ENCODE data around the gene RPS26. TPM values are rescaled to one million over a fixed set of nuclear protein-coding genes. Genes with fewer than 3 reads are reported as not detected.

Gene RPS26
- total RNA-seq, 2 experiments from 2014 or later: 74.6 to 600 TPM

GRCh38 chr12:56007564-56008559 lies 33.9 kb upstream of the RPS26 start:
- Histone ChIP-seq H2AFZ (ENCODE audit: low read length) (peak overlapping the region; percentile 97), H3K4me2 (ENCODE audit: low read length) (peak overlapping the region; percentile 83), H3K9me3 (ENCODE audit: low read length) (no peaks in the 10 kb centered on the region), H3K79me2 (ENCODE audit: insufficient read depth, low read depth, low read length) (no peaks in the 10 kb centered on the region), H3K4me3 (ENCODE audit: low read depth, low read length, poor library complexity, severe bottlenecking) (peak overlapping the region; percentile 77), H3K27ac (ENCODE audit: low read depth, low read length, poor library complexity, severe bottlenecking) (peak overlapping the region; percentile 66), H3K36me3 (ENCODE audit: insufficient read depth, low read length) (no peaks in the 10 kb centered on the region), H3K9me2 (ENCODE audit: insufficient read depth, low read length) (no peaks in the 10 kb centered on the region), H3K4me1 (ENCODE audit: insufficient read depth, low read length, poor library complexity, severe bottlenecking) (peaks cover 9% of the 10 kb centered on the region), H4K20me1 (ENCODE audit: insufficient read depth, low read length) (no peaks in the 10 kb centered on the region)
- intact Hi-C loops (cut with micrococcal nuclease; ENCODE audit: unreplicated experiment): no loop called here
- CTCF ChIA-PET (ENCODE audit: unreplicated experiment): no interaction called here
- TF ChIP-seq CTCF (conservative IDR thresholded peaks at IDR 0.05; ENCODE audit: low read length): no peak
- TF ChIP-seq EZH2phosphoT487 (IDR thresholded peaks at IDR 0.05; ENCODE audit: borderline replicate concordance, low read depth, low read length): no peak
- POLR2A ChIA-PET: interaction anchor here (0.6 to 1.0 kb wide), 9 partner anchors 12 to 291 kb away, joined by 3 to 11 read pairs (median 4); partner anchors contain the start of genes DNAJC14 and RAB5B
- DNase-seq (ENCODE audit: low spot score): peak; percentile 76
- BruUV-seq (replicated peaks): no TSS peak

- H3K4me1 ChIP-seq (ENCODE audit: insufficient read depth, low read length, poor library complexity, severe bottlenecking): peaks cover 9% of the 10 kb centered on the region
- no peaks in the 10 kb centered on the region for H3K79me2 ChIP-seq (ENCODE audit: insufficient read depth, low read depth, low read length)
- H4K20me1 ChIP-seq (ENCODE audit: insufficient read depth, low read length): no peaks in the 10 kb centered on the region
- ChIA-PET CTCF (ENCODE audit: unreplicated experiment) (no interaction called here), POLR2A (interaction anchor here (0.6 to 1.0 kb wide), 4 partner anchors 62 to 365 kb away, joined by 3 to 5 read pairs (median 4); no protein-coding TSS in a partner anchor)
- intact Hi-C loops (cut with micrococcal nuclease; ENCODE audit: unreplicated experiment): no loop called here
- H3K4me2 ChIP-seq (ENCODE audit: low read length): no peak overlapping the region
- no peaks in the 10 kb centered on the region for H3K36me3 ChIP-seq (ENCODE audit: insufficient read depth, low read length)
- H3K4me3 ChIP-seq (ENCODE audit: low read depth, low read length, poor library complexity, severe bottlenecking): no peak overlapping the region
- DNase-seq (ENCODE audit: low spot score): no peak
- no peak overlapping the region for H3K27ac ChIP-seq (ENCODE audit: low read depth, low read length, poor library complexity, severe bottlenecking)
- BruUV-seq (replicated peaks): TSS peak; percentile 79
- no peak for TF ChIP-seq CTCF (conservative IDR thresholded peaks at IDR 0.05; ENCODE audit: low read length)
- TF ChIP-seq EZH2phosphoT487 (IDR thresholded peaks at IDR 0.05; ENCODE audit: borderline replicate concordance, low read depth, low read length): no peak
- no peak overlapping the region for H2AFZ ChIP-seq (ENCODE audit: low read length)
- no peaks in the 10 kb centered on the region for H3K9me2 ChIP-seq (ENCODE audit: insufficient read depth, low read length)
- H3K9me3 ChIP-seq (ENCODE audit: low read length): no peaks in the 10 kb centered on the region
These were observed 31.6 kb upstream of the RPS26 start for GRCh38 chr12:56010111-56010570.
